Stimulated activated naive CD8-positive, alpha-beta T cell treated with anti-CD3 and anti-CD28 coated beads, Interleukin-15, amount 100 ng/mL, for 72 hours (primary cell): ENCODE data around the gene EPB41L4A.
"Not testable (repeated sequence)": the region's sequence is repeated elsewhere in the genome, so short reads cannot be mapped to it uniquely, and the experiment has no call there.

Experiments
- ATAC-seq: fragments of 150-1000 bp; cut with Tn5 transposase; 2 replicates; pipeline ENCODE4 v1.10.0; 2021; ENCODE audit warnings: mild to moderate bottlenecking, moderate library complexity
- DNase-seq, 2 donors: peaks; one replicate each; pipeline ENCODE4 v3.0.0; 2021 to 2022
- H3K27ac Mint-ChIP-seq, 2 donors: one replicate each; pipeline ENCODE4 v1.8.0; 2022; ENCODE audit warnings: mild to moderate bottlenecking in 2 of 2, mixed read lengths in 2 of 2, moderate library complexity in 2 of 2
- H3K27me3 Mint-ChIP-seq: one replicate; pipeline ENCODE4 v1.8.0; 2022; ENCODE audit warnings: mixed read lengths
- H3K4me1 Mint-ChIP-seq: one replicate; pipeline ENCODE4 v1.8.0; 2022; ENCODE audit warnings: mild to moderate bottlenecking, mixed read lengths
- H3K4me3 Mint-ChIP-seq, 2 donors: one replicate each; pipeline ENCODE4 v1.8.0; 2022; ENCODE audit warnings: mild to moderate bottlenecking in 2 of 2, mixed read lengths in 2 of 2, moderate library complexity in 1 of 2
- H3K9me3 Mint-ChIP-seq, 2 donors: one replicate each; pipeline ENCODE4 v1.8.0; 2022; ENCODE audit warnings: mixed read lengths in 2 of 2

The EPB41L4A gene

DNA sequence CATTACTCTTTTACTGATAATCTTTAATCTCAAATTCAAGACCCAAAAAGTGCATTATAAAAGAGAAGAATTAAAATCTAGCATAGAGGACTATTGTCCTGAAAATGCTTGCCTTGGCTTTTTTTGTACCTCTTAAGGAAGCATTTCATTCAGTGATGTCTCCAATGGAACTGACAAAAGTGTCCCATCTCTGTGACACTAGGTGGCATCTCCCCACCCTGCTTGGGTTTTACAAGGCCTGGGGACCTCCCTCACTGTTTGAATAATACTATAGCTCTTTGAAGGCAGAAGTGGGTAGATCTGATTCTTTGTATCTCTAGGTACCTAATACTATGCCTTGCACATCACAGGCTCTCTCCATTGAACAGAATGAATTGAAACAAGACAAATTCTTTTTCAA is 180.6 kb downstream of the EPB41L4A start:
- Mint-ChIP-seq H3K27me3 (peaks cover 21% of the 10 kb centered on the region), H3K9me3 (no peaks in the 10 kb centered on the region), H3K27ac (no peak overlapping the region), H3K4me1 (no peaks in the 10 kb centered on the region), H3K4me3 (no peak overlapping the region)
- no peak for ATAC-seq
- DNase-seq, result no peak

DNA sequence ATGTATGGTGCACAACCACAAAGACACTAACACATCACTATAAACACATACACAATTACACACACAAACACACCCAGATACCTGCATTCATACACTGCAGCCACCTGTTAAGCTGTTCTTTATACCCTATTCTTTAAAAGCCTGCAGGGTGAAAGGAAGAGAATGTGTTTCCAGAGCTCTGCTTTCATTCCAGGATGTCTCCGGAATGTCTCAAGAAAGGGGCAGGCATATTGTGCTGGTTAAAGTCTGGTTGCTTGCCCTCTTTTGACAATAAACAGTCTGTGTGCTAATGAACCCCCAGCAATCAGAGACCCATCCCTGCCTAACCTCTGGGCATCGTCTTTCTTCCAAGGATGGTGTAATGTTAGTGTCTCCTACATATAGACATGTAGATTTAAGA is 181.6 kb downstream of the EPB41L4A start:
- DNase-seq, result no peak
- no peak overlapping the region for H3K27ac Mint-ChIP-seq
- peaks cover 21% of the 10 kb centered on the region for H3K27me3 Mint-ChIP-seq
- H3K4me1 Mint-ChIP-seq, result no peaks in the 10 kb centered on the region
- no peak overlapping the region for H3K4me3 Mint-ChIP-seq
- ATAC-seq, result no peak
- H3K9me3 Mint-ChIP-seq, result no peaks in the 10 kb centered on the region

DNA sequence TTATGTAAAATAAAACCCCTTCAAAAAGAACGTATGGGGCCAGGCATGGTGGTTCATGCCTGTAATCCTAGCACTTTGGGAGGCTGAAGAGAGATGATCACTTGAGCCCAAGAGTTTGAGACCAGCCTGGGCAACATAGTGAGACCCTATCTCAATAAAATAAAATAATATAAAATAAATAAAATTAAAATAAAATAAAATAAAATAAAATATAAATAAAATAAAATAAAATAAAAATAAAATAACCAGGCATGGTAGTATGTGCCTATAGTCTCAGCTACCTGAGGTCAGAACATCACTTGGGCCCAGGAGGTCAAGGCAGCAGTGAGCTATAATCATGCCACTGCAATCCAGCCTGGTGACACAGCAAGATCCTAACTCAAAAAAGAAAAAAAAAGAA is 185.1 kb downstream of the EPB41L4A start:
- DNase-seq (no peak), ATAC-seq (no peak)
- H3K4me3 Mint-ChIP-seq, result no peak overlapping the region
- H3K4me1 Mint-ChIP-seq, result no peaks in the 10 kb centered on the region
- no peaks in the 10 kb centered on the region for H3K9me3 Mint-ChIP-seq
- no peak overlapping the region for H3K27ac Mint-ChIP-seq
- H3K27me3 Mint-ChIP-seq, result peaks cover 13% of the 10 kb centered on the region

DNA sequence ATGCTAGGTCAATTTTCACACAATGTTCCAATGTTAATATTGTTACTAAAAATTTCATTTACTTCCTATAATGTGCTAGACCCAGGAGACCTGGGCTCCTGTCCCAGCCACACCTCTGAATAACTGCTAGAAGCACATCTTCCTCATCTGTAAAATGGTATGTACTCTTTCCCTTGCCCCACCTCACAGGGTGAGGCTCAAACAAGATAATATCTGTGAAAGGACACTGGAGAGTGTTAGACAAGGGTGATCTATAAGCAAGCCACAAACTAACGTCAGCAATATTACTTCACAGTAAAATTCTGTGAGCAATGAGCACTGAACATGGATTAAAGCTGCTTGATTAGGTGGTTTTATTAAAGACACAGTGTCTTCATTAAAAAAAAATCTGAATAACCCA is 186.4 kb downstream of the EPB41L4A start:
- H3K4me1 Mint-ChIP-seq, result no peaks in the 10 kb centered on the region
- H3K9me3 Mint-ChIP-seq, result no peaks in the 10 kb centered on the region
- no peak overlapping the region for H3K27ac Mint-ChIP-seq
- no peak for ATAC-seq
- peaks cover 13% of the 10 kb centered on the region for H3K27me3 Mint-ChIP-seq
- no peak for DNase-seq
- H3K4me3 Mint-ChIP-seq, result no peak overlapping the region

DNA sequence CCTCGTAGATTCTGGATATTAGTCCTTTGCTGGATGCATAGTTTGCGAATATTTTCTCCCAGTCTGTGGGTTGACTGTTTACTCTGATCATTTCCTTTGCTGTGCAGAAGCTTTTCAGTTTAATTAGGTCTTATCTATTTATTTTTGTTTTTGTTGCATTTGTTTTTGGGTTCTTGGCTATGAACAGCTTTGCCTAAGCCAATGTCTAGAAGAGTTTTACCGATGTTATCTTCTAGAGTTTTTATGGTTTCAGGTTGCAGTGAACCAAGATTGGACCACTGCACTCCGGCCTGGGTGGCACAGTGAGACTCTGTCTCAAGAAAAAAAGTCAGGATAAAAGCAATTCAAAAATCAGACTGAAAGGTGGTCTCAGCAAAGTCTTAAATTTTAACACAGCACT is 188.5 kb downstream of the EPB41L4A start:
- no peak overlapping the region for H3K27ac Mint-ChIP-seq
- ATAC-seq (no peak), DNase-seq (no peak)
- H3K4me3 Mint-ChIP-seq, result no peak overlapping the region
- H3K9me3 Mint-ChIP-seq, result no peaks in the 10 kb centered on the region
- peaks cover 5% of the 10 kb centered on the region for H3K27me3 Mint-ChIP-seq
- H3K4me1 Mint-ChIP-seq, result no peaks in the 10 kb centered on the region

DNA sequence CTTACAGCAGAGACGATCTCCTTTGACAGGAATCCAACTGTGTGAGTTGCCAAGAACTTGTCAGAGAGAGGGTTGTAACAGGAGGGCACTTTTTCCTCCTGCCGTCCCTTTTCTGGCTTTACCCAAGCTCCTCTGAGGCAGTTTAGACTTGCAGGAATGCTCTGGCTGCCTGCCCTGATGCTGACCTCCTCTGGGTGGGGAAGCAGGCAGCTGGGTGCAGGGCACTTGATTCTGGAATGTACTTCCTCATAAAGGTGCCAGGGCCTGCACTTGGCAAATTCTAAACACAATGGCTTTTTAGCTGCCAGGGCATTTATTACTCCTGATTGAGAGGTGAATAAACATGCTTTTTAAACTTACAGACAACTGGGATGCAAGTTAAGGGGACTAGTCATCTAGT is 190.4 kb downstream of the EPB41L4A start:
- ATAC-seq, result no peak
- H3K27me3 Mint-ChIP-seq, result peaks cover 5% of the 10 kb centered on the region
- H3K9me3 Mint-ChIP-seq, result no peaks in the 10 kb centered on the region
- no peak overlapping the region for H3K4me3 Mint-ChIP-seq
- H3K27ac Mint-ChIP-seq, result no peak overlapping the region
- DNase-seq, result no peak
- no peaks in the 10 kb centered on the region for H3K4me1 Mint-ChIP-seq

DNA sequence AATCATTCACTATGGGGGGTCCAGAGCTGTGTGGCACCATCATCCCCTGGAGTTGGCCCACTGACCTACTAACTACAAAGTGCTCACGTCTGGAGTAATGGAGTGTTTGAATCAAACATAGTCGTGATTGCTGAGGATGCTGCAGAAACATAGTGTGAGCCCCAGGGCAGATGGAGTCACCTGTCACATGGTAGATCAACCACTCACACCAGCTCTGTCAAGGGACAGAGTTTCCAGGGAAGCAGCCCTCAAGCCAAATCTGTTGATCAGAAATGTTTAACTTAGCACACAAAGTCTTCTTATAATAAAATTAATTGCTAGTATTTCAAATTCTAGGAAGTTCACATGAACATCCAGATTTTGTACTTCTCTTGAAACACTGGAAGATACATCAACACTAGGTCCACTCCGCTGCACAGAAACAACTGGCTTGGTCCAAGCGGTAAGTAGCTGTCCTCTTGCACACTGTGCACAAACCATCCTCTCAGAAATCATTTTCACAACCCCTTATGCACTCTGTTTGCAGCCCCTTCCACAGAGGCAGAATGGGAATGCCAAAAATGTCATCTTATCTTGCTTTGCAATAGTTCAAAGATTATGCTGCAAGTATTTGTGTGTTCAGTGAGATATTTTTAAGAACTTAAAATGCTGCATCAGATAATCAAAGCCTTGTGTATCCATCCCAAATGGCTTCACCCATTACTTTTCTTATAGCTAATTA is 191.0 kb downstream of the EPB41L4A start:
- Mint-ChIP-seq H3K4me3 (no peak overlapping the region), H3K27me3 (peaks cover 5% of the 10 kb centered on the region), H3K4me1 (no peaks in the 10 kb centered on the region), H3K9me3 (no peaks in the 10 kb centered on the region), H3K27ac (no peak overlapping the region)
- ATAC-seq (no peak), DNase-seq (no peak)

DNA sequence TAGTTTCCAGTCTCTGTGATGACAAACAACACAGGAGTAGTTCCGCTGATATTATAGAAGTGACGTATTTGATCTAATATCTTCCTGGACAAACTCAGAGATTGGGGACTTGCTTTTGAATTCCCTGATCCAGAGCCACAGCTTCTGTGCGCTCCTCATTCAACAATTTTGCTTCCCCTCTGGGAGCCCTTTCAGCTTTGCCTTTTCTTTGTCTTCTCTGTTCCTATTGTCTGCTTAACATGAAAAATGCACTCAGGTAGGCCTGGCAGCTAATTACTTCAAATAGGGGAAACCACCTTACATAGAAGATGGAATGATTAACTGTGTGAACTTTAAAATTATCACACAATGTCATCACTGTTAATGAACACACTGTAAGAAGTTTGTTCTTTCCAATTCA is 192.9 kb downstream of the EPB41L4A start:
- peaks cover 8% of the 10 kb centered on the region for H3K27me3 Mint-ChIP-seq

DNA sequence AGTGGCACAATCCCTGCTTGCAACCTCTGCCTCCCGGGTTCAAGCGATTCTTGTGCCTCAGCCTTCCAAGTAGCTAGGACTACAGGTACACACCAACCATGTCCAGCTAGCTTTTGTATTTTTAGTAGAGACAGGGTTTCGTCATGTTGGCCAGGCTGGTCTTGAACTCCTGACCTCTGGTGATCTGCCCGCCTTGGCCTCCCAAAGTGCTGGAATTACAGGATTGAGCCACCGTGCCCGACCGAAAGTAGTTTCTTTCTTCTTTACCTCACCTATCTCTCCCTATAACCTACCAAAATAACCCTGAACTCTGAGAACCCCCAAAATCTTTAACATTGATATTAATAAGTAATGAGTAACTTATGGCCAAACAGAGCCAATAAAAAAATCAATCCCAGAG is 196.1 kb downstream of the EPB41L4A start:
- H3K4me1 Mint-ChIP-seq, H3K4me3 Mint-ChIP-seq, H3K27ac Mint-ChIP-seq, DNase-seq, ATAC-seq, H3K9me3 Mint-ChIP-seq: not testable (repeated sequence)
- H3K27me3 Mint-ChIP-seq, result peaks cover 12% of the 10 kb centered on the region

More for the DNA sequence above, 192.9 kb downstream of the EPB41L4A start:
- Mint-ChIP-seq H3K4me1 (no peaks in the 10 kb centered on the region), H3K27ac (no peak overlapping the region), H3K4me3 (no peak overlapping the region), H3K9me3 (no peaks in the 10 kb centered on the region)
- ATAC-seq (no peak), DNase-seq (no peak)

DNA sequence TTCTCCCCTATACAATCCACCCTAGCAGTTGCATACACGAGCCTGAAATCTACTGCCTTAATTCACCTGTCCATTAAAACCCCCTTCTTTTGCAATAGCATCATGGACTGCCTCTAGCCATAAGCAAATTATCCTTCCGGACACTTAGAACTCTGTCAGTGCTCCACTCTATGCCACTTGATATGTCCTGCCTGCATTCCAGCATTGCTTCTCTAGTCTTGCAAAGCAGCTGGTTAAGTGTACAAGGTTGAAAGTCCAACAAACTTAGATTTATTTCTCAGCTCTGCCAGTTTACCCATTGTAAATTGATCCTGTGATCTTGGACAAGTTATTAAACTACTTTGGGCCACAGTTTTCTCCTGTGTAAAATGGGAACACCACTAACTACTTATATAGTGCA is 197.9 kb downstream of the EPB41L4A start:
- no peak for ATAC-seq
- no peak overlapping the region for H3K27ac Mint-ChIP-seq
- H3K9me3 Mint-ChIP-seq, result no peaks in the 10 kb centered on the region
- peaks cover 12% of the 10 kb centered on the region for H3K27me3 Mint-ChIP-seq
- no peak overlapping the region for H3K4me3 Mint-ChIP-seq
- DNase-seq, result no peak
- no peaks in the 10 kb centered on the region for H3K4me1 Mint-ChIP-seq

DNA sequence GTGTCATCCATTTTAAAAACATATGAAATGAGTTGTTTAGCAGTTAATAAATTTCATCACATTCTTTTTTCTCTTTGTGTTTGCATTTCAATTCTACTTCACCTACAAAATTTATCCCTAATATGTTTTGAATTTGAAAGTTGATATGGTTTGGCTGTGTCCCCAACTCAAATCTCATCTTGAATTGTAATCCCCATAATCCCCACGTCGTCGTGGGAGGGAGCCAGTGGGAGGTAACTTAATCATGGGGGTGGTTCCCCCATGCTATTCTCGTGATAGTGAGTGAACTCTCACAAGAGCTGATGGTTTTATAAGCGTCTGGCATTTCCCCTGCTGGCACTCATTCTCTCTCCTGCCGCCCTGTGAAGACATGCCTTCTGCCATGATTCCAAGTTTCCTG is 200.1 kb downstream of the EPB41L4A start:
- Mint-ChIP-seq H3K4me3 (no peak overlapping the region), H3K9me3 (no peaks in the 10 kb centered on the region), H3K27me3 (peaks cover 12% of the 10 kb centered on the region), H3K27ac (no peak overlapping the region), H3K4me1 (no peaks in the 10 kb centered on the region)
- DNase-seq (no peak), ATAC-seq (no peak)

DNA sequence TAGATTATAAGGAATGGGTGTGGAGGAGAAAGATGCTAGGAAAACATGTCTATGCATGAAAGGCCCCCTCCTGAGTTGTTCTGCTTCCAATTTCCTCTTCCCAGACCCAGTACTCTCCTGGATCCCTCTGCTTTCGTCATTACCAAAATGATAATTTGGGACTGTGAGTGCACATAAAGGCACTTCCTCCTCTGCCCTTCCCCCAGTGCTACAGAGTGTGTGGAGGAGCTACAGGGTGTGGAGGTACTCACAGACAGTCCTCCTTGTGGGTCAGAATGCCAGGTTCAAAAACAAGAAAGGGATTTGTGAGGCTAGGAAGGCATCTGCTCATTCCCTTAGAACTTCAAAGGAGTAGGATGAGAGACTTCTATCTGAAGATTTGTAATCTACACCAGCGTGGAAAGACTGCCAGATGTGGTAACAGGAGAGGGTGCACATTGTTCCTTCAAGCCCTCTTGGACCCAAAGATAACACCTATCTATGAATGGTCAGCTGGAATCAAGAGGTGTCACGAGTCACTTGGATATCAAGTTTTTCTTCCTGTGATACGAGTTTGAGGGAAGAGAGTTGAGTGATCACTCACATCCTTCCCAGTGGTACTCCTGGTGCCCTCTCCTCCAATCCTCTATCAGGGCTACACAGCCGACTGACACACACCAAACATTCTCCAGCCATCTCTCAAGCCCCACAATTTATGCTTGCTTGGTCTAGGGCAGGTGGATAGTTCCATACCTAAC is 201.1 kb downstream of the EPB41L4A start:
- Mint-ChIP-seq H3K4me3 (no peak overlapping the region), H3K27ac (no peak overlapping the region), H3K27me3 (peaks cover 12% of the 10 kb centered on the region), H3K4me1 (no peaks in the 10 kb centered on the region), H3K9me3 (no peaks in the 10 kb centered on the region)
- ATAC-seq, result peak; percentile 28
- DNase-seq, result no peak

DNA sequence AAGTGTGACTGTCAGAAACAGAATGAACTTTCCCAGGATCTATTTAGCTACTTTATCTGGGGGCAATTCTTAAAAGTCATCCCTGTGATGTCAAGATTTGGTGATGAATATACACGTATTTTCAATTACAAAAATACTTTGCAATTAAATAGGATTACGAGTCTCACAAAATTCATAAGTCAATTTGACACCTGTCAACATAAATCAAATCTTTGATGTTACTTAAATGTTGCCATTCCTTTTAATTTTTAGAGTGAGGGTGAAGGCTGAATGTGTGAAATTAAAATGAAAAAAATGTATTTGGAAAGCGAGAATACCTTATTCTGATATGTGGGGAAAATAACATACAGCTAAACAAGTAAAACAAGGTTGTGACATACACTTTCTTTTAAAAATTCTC is 202.9 kb downstream of the EPB41L4A start:
- DNase-seq (no peak), ATAC-seq (no peak)
- Mint-ChIP-seq H3K4me3 (no peak overlapping the region), H3K4me1 (no peaks in the 10 kb centered on the region), H3K27me3 (peaks cover 9% of the 10 kb centered on the region), H3K9me3 (no peaks in the 10 kb centered on the region), H3K27ac (no peak overlapping the region)

DNA sequence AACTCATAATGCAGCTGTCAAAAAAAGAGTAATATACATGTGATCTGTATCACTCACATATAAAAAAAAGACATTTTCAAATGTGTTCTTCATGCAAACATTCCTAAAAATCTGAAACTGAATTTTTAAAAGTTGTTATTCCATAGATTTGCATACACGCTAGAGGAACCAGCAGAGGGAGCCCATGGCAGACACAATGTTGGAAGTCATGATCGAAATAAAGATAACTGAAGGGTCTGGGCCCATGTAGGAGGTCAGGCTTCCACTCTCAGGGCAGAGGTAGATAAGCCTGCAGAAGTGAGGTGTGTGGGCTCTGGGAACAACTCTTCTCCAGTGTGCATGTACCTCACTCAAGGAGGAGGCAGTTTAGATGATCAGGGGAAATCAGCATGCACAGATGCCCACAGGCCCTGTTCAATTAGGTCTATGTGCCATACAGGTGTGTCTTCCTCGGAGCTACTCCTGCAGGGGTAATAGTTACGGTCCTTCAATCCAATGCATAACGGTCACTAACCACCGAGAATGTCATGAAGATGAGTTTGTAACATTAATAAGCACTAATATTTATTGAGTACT is 208.6 kb downstream of the EPB41L4A start:
- H3K27me3 Mint-ChIP-seq, result peaks cover 32% of the 10 kb centered on the region
- peak overlapping the region in 1 of 2 donors; percentile 71 for H3K27ac Mint-ChIP-seq
- no peak overlapping the region for H3K4me3 Mint-ChIP-seq
- ATAC-seq (no peak), DNase-seq (no peak)
- no peaks in the 10 kb centered on the region for H3K9me3 Mint-ChIP-seq
- H3K4me1 Mint-ChIP-seq, result no peaks in the 10 kb centered on the region

DNA sequence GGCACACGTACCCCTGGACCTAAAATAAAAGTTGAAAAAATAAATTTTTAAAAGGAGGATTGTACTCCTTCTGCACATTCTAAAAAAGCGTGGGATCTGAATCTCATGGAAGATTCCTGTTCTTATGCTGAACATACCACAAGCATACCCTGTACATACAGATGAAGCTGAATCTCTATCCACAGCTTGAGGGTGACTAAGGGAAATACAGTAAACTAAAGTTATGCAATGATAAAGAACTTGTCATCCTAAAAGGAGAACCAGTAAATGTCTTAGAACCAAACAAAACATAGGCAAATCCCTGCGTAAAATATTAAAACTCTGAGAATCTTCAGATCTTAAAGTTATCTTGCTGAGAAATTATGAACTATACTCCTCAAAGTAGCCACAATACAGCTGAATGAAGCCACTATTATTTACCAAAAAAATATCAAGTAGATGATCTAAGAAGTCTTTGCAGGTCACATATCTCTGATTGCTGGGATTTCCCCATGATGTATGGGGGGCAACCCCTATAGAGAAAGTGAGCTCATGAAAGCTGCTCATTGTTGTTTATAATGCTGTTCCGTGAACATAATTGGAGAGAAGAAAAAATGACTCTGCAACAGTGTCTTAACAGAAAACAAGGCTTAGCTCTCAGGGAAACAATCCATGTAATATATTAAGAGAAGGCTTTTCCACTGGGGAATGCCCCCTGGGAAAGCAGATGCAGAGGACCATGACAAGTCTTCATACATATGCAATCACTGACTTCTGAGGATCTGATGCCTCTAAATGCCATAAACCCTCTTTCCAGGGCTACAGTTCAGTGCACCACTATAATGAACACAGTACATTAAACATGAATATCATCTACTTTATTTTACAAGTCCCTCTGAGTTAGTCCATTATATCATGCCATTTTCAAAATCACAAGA is 210.1 kb downstream of the EPB41L4A start:
- peak; percentile 54 for ATAC-seq

More for the DNA sequence above, 210.1 kb downstream of the EPB41L4A start:
- Mint-ChIP-seq H3K9me3 (no peaks in the 10 kb centered on the region), H3K4me3 (no peak overlapping the region), H3K27ac (no peak overlapping the region), H3K27me3 (peaks cover 41% of the 10 kb centered on the region), H3K4me1 (no peaks in the 10 kb centered on the region)
- no peak for DNase-seq
